ENCODE data around the gene MIB1.

- TF ChIP-seq POLR2A (IDR thresholded peaks at IDR 0.05) = no peak
- no peak for TF ChIP-seq CTCF (IDR thresholded peaks at IDR 0.05)
Measured at GRCh38 chr18:21786526-21786925, 45.9 kb downstream of the MIB1 start.
